Fibroblast of peridontal ligament (primary cell): ENCODE results near the gene PLCXD1.
"Not testable (repeated sequence)": the region's sequence is repeated elsewhere in the genome, so short reads cannot be mapped to it uniquely, and the experiment has no call there.

ENCODE experiments used
- DNase-seq: peaks from one replicate; pipeline ENCODE4 v3.0.0-alpha.2; 2010; ENCODE audit errors: extremely low read depth

The PLCXD1 gene, protein sequence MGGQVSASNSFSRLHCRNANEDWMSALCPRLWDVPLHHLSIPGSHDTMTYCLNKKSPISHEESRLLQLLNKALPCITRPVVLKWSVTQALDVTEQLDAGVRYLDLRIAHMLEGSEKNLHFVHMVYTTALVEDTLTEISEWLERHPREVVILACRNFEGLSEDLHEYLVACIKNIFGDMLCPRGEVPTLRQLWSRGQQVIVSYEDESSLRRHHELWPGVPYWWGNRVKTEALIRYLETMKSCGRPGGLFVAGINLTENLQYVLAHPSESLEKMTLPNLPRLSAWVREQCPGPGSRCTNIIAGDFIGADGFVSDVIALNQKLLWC

DNA sequence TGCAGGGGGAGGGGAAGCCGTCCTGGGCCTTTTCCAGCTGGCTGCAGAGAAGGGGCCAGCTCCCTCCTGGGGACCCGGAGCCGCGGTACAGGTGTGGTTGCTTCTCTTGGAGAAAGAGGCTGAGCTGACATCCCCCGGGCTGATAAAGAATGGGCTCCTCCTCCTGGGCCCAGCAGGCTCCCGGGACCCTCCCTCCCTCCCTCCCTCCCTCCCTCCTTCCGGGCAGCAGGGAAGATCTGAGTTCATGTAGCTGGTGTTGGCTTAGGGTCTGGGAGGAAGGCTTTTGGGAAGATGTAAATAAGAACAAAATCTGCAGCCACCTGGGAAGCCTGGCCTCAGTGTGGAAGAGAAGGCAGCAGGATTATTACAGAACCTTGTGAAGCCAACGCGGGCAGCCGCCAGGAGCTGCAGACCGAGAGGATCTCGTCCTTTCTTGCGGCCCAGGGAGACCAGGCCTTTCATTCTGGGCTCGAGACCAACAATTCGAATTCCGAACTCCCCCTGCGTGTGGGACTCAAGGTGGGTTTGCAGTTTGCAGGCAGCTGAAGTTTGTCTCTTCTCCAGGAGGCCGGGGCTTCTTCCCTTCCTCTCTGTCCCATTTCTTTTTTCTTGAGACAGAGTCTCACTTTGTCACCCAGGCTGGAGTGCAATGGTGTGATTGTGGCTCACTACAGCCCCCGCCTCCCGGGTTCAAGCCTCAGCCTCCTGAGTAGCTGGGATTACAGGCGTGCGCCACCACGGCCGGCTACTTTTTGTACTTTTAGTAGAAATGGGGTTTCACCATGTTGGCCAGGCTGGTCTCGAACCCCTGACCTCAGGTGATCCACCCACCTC, at the start of gene PLCXD1:
Gene PLCXD1, plus strand, starts transcription at position 216 of the 834 bp plus-strand sequence. CDS start 2,807 bp downstream, outside the sequence.
- DNase-seq, result peak; percentile 28

DNA sequence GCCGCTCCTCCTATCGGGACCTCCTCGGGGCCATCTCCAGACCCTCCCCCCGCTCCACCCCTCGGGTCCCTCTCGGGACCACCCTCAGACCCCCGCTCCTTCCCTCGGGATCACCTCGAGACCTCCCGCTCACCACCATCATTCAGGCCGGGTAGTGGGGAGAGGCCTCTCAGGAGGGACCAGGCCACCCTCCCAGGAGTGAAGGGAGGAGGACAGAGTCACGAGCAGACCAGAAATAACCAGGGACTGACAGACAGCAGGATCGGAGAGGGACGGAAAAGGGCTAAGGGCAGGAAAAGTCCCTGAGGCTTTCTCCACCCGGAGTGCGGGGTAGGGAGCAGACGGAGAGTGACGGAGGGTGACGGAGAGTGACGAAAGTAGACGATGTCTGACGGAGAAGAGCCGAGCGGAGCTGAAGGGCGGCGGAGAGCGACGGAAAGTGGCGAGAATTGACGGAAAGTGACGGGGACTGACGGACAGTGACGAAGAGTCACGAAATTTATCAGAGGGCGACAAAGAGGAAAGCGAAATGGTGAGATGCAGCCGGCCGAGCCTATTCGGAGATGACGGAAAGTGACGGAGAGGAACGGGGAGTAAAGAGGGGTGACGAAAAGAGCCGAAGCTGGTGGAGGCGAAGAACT, 49.4 kb upstream of the PLCXD1 start:
- not testable (repeated sequence) for DNase-seq

DNA sequence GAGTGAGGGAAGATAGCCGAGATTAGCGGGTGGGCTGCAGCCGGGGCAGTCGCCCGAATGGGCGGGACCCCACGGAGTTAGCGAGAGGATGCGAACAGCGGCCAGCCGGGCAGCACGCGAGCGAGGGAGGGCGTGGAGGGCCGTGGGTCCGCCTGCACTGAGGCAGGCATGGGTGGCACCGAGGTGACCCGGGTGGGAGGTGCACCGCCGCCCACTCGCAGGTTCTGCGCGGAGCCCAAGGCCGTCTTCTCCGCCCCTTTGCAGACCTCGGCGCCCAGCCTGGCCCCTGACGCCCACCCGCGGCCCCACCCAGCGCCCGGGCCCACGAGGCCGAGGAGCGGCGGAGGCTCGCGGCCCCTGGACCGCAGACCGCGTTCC, 48.9 kb upstream of the PLCXD1 start:
- DNase-seq, result not testable (repeated sequence)

DNA sequence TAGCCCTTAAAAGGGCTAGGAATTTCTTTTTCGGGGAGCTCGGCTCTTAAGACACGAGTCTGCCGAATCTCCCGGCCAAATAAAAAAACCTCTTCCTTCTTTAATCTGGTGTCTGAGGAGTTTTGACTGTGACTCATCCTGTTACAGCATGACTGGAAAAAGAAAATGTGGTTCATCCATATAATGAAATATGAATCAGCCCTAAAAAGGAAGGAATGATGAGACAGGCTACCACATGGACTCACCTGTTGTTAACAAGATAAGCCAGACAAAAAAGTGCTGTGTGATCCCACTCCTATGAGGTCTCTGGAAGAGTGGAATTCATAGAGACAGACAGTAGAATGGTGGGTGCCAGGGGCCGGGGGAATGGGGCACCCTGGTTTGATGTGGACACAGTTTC, 45.0 kb upstream of the PLCXD1 start:
- not testable (repeated sequence) for DNase-seq

DNA sequence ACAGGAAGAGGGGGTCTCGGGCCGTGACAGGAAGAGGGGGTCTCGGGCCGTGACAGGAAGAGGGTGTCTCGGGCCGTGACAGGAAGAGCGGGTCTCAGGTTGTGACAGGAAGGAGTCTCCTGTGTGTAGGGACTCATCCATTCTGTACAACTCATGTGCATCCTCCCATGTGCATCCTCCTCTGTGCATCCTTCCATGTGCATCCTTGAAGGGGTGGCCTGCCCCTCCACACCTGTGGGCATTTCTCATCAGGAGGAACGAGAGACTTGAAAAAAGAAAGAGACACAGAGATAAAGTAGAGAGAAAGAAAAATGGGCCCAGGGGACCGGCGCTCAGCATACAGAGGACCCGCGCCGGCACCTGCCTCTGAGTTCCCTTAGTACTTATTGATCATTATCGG, 30.2 kb upstream of the PLCXD1 start:
- no peak for DNase-seq

DNA sequence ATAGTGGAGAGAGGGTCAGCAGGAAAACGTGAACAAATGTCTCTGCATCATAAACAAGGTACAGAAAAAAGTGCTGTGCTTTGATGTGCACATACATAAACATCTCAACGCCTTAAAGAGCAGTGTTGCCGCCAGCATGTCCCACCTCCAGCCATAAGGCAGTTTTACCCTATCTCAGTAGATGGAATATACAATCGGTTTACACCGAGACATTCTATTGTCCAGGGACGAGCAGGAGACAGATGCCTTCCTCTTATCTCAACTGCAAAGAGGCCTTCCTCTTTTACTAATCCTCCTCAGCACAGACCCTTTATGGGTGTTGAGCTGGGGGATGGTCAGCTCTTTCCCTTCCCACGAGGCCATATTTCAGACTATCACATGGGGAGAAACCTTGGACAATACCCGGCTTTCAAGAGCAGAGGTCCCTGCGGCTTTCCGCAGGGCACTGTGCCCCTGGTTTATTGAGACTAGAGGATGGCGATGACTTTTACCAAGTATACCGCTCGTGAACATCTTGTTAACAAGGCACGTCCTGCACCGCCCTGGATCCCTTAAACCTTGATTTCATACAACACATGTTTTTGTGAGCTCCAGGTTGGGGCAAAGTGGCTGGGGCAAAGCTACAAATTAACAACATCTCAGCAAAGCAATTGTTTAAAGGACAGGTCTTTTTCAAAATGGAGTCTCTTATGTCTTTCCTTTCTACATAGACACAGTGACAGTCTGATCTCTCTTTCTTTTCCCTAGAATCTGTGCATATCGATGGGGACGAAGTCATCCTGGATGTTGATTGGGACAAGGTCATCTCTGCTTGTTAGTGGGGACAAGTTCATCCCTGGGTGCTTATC, 29.6 kb upstream of the PLCXD1 start:
- DNase-seq, result not testable (repeated sequence)

DNA sequence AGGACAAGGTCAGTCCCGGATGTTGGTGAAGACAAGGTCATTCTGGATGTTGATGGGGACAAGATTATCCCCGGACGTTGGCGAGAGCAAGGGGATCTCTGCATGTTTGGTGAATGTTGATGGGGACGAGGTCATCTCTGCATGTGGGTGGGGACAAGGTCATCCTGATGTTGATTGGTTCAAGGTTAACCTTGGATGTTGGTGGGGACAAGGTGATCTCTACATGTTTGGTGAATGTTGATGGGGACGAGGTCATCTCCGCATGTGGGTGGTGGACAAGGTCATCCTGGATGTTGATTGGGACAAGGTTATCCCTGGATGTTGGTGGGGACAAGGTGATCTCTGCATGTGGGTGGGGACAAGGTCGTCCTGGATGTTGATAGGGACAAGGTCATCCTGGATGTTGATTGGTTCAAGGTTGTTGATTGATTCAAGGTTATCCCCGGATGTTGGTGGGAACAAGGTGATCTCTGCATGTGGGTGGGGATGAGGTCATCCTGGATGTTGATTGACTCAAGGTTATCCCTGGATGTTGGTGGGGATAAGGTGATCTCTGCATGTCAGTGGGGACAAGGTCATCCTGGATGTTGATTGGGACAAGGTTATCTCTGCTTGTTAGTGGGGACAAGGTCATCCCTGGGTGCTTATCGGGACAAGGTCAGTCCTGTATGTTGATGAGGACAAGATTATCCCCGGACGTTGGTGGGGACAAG, 28.8 kb upstream of the PLCXD1 start:
- no peak for DNase-seq

DNA sequence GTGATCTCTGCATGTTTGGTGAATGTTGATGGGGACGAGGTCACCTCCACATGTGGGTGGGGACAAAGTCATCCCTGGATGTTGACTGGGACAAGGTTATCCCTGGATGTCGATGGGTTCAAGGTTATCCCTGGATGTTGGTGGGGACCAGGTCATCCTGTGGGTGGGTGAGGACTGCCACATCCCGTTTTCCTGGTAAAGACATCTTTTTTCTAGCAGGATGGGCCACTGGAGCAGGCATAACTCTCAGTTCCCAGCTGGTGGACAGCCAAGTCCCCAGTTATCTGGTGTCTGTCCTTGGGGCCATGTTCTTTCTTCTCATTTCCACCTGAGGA, 28.3 kb upstream of the PLCXD1 start:
- no peak for DNase-seq

DNA sequence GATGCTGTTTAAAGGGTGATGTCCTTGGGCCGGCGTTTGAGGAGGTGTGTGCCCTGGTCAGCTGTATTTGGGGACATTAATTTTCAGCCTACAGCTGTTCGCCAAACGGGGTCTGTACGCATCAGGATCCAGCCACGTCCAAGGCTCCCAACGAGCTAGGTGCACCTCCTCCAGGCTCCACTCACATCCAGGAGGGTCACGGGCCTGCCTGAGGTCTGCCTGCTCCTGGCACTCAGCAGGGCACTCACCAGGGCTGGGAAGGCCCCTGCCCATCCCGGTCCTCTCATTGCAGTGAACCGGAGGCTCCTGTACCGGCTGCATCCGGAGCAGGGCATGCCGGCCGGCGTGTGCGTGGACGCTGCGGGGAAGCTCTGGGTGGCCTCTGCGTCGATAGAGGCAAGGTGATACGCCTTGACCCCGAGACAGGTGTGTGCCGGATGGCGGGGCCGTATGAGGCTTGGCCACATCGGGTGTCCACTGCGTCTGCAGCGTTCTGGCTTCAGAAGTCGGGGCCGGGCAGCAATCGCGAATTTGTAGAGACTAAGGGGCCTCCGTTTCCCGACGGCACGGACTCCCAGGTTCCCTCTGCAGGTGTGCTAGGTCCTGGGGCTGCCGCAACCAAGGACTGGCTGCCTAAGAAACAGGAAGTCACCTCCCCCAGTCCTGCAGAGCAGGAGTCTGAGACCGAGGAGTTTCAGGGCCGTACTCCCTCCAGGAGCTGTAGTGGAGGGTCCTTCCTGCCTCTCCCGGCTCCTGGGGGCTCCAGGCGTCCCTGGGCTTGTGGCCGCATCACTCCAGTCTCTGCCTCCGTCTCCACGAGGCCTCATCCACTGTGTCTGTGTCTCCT, 27.5 kb upstream of the PLCXD1 start:
- DNase-seq, result no peak

DNA sequence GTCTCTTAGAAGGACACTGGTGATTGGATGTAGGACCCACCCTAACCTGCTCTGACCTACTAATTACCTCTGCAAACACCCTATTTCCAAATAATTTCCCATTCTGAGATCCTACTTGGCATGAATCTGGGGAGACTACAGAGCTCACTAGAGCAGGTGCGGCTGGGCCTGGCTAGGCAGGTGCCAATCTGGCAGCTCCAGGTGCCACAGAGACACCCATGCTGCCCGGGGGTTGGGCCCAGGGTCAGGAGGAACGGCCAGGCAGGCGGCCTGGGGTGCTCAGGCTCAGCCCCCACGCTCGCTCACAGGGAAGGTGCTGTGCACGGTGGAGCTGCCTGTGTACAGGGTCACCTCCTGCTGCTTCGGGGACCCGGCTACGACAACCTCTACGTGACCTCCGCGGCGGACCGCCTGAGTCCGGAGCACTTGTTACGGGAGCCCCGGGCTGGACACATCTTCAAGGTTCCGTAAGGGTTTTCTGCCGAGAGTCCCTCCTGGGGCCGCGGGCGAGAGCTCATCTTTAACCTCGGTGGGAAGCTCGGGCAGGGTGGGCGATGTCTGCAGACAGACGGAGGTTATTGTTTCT, 26.5 kb upstream of the PLCXD1 start:
- no peak for DNase-seq

DNA sequence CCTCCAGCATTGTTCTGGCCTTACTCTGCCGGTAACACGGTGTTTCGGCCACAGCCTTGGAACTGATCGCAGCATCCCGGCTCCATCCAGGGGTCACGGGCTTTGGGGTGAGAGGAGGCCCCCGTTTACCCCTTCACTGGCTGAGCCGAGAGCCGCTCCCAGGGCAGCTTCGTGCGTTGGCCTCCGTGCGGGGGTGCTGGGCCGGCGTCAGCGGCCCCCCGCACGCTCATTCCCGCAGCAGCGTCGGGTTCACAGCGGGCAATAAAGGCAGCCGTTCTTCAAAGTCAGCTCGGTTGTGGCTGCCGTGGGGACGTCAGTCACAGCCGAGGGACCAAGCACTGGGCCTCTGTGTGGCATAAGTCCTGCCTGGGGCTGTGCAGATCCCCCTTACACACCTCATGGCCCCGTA, 25.3 kb upstream of the PLCXD1 start:
- no peak for DNase-seq

DNA sequence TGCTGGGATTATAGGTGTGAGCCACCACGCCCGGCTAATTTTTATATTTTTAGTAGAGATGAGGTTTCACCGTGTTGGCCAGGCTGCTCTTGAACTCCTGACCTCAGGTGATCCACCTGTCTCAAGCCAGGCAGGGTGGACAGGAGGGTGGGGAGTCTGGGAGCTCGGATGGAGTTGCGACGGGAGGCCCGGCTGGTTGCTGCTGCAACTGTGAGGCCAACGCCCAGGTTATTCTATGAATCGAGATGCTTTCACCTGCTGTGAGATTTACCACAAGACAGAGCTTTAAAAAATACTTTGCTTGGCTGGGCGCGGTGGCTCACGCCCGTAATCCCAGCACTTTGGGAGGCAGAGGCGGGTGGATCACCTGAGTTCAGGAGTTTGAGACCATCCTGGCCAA, 24.1 kb upstream of the PLCXD1 start:
- DNase-seq, result not testable (repeated sequence)

DNA sequence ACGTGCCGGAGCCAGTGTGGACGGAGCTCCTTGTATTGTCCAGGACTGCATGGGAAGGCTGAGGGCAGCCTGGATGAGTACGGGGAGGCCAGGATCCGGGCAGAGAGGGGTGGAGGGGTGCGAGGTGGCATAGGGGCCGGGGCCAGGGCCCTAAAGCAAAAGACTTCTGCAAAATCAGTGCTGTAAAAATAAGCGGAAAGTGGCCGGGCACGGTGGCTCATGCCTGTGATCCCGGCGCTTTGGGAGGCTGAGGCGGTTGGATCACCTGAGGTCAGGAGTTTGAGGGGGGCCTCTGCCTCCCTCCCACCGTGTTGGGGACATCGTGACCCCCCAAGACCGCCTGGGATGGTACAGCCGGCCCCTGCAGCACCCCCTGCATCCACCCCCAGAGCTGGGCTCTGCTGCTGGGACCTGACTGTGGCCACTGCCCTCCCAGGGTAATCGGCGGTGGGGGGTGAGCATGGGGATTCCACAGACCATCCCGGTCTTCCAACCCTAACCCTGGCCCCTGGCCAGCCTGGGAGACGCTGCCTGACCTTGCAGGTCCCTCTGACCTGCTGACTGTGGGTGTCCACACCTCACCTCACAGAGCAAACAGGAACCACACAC, 23.4 kb upstream of the PLCXD1 start:
- no peak for DNase-seq

DNA sequence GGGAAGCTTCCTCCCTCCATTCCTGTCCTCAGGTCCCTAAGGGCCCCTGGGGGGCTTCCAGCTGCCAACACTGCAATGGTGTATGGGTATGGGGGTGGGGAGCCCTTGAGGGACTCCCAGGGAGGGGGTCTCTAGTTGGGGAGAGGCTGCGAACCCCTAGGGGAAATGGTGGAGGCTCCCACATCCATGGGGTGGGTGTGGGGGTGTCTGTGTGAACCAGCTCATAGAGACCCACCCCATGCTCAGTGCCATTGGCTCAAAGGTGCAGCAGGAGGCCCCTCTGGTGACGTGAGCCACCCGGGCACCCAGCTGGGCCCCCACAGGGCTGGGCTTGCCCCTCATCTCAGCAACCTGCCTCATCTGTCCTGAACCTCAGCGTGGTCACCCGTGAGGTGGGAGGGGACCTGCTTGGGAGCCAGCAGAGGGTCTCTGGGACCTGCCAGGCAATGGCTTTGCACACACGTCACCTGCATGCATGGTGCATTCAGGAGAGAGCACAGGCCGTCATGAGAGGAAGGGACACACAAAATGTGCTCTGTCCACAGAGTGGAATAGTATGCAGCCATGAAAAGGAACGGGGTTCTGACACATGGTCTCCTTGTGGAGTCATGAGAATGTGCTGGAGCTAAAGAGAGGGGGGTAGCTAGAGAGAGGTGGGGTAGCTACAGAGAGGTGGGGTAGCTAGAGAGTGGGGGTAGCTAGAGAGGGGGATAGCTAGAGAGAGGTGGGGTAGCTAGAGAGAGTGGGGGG, 22.7 kb upstream of the PLCXD1 start:
- no peak for DNase-seq

DNA sequence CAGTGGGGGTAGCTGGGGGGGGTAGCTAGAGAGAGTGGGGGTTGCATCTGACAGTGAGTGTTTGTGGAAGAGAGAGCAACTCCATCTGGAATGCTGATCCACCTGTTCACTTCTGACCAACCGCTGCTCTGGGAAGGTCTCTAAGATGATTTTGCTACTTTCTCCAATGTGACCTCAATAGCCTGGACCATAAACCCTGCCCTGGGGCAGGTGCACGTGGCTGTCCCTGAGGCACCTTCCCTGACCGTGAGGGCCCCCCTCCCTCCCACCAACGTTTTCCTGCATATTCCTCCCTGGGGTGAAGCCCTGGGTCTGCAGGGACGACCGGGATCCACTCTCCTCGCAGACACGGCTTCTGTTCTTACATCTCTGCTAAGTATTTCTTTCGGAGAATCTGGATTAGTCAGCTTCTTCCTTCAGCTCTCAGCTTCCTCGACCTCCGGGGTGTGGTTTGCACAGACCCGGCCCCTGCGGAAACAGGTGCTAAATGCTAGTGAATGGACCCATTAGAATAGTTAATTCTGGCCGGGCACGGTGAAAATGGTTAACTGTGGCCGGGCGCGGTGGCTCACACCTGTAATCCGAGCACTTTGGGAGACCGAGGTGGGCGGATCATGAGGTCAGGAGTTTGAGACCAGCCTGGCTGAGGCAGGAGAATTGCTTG, 21.4 kb upstream of the PLCXD1 start:
- DNase-seq, result no peak

DNA sequence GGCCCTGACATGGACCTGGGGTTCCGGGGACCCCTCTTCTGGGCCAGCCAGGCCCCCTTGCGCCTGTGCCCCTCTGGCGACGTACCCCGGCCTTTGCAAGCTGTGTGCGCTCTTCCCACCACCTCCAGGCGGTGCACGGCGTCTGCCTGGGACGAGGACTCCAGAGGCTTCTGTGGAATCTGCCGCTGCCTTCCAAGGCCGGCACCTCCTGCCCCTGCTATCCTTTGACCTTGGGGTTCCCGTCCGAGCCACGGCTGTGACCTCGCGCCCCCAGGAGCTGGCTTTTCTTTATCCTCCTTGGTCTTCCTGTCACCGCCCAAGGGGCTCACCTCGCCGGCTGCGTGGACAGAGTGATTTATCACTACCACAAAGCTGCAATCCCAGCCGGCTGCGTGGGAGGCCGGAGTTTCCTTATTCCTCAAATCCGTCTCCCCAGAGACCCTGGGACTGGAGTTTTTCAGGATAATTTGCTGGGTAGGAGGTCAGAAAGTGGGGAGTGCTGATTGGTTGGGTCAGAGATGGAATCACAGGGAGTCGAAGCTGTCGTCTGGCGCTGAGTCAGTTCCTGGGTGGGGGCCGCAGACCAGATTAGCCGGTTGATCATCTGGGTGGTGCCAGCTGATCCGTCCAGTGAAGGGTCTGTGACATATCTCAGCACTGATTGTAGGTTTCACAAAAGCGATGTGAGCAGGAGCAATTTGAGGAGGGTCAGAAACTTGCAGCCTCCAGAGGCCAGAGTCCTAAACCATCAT, 19.8 kb upstream of the PLCXD1 start:
- peak; percentile 18 for DNase-seq

DNA sequence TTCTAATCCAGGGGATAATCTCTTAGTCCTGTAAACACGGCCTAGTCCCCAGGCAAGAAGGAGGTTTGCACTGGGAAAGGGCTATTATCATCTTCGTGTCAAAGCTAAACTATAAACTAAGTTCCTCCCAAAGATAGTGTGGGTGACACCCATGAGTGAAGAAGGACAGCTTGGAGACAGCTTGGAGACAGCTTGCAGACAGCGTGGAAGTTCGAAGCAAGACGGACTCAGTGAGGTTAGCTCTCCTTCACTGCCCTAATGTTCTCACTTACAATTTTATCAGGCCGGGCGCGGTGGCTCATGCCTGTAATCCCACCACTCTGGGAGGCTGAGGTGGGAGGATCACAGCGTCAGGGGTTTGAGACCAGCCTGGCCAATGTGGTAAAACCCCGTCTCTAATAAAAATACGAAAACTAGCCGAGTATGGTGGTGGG, 19.2 kb upstream of the PLCXD1 start:
- DNase-seq, result no peak
